Measurements from ENCODE around the gene RASSF7.

Gene RASSF7

DNA sequence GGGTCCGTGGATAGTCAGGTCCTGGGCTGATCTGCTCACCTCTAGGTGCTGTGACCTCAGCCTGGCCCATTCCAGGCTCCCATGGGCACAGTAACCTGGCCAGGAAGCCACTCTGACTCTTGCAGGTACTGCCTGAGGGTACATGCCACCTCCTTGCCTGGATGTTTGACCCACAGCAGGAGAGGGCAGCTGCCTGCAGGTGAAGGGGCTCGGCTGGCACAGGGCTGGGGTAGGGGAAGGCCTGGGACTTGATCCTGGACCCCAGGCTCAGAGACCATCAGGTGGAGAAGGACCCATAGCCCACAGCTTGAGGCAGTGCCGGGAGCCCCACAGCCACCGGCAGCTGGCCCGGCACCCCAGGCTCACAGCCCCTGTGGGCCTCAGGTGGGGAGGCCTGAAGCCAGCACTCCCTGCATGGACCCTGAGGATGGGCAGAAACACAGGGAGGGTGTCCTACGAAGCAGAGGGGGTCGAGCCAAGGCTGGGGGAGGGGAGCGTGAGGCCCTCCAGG lies 20.7 kb upstream of the RASSF7 start:
- TF ChIP-seq PAX5 (IDR thresholded peaks at IDR 0.05; ENCODE audit: insufficient read depth, low read length, severe bottlenecking): no peak
- TF ChIP-seq POLR2A (IDR thresholded peaks at IDR 0.05; ENCODE audit: low read depth, low read length): no peak
- TF ChIP-seq POU2F2 (IDR thresholded peaks at IDR 0.05; ENCODE audit: low read depth, low read length): no peak
- no peak for TF ChIP-seq TAF1 (IDR thresholded peaks at IDR 0.05; ENCODE audit: low read depth, low read length)
- TF ChIP-seq POLR2AphosphoS5 (IDR thresholded peaks at IDR 0.05; ENCODE audit: low read depth, low read length): no peak
- no peak for TF ChIP-seq SPI1 (IDR thresholded peaks at IDR 0.05; ENCODE audit: low read depth, low read length)
- no peak for FAIRE-seq
- no peak for DNase-seq (ENCODE audit: insufficient read length, low spot score)

DNA sequence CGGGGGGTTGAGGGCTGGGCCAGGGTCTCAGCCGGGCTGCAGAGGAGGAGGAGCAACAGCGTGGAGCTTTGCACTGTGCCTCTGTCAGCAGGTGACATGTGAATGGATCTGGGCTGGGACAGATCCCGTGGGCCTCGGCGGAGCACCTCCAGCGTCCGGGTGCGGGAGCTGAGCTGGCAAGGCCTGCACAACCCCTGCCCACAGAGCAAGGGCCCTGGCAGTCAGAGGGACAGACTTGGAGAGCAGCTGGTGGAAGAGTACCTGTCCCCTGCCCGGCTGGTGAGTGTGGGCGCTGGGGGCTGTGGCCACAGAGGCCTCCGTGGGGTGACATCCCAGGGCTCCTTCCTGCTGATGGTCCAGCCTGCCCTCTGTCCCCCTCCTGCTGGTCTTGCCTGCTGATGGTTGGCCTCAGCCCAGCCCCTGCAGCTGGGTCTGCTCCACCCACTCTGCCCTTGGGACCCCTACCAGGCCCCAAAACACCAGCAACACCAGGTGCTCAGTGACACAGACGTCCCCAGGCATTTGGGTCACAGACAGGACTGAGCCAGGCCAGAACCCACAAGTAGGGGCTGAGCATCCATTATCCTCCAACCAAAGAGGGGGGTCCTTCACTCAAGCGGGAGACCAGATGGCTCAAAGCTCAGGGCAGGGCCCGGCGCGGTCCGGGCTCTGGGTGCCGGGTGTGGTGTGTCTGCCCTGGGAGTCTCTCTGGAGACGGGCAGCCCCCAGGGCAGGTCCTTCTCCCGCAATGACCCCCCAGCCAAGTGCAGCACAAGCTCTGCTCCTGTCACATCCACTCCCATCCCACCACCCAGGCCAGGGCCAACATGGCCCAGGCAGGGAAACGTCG lies 20.0 kb upstream of the RASSF7 start:
- TF ChIP-seq POLR2AphosphoS5 (IDR thresholded peaks at IDR 0.05; ENCODE audit: low read depth, low read length) (no peak), SPI1 (IDR thresholded peaks at IDR 0.05; ENCODE audit: low read depth, low read length) (no peak)
- DNase-seq (ENCODE audit: insufficient read length, low spot score) (no peak), FAIRE-seq (no peak)

DNA sequence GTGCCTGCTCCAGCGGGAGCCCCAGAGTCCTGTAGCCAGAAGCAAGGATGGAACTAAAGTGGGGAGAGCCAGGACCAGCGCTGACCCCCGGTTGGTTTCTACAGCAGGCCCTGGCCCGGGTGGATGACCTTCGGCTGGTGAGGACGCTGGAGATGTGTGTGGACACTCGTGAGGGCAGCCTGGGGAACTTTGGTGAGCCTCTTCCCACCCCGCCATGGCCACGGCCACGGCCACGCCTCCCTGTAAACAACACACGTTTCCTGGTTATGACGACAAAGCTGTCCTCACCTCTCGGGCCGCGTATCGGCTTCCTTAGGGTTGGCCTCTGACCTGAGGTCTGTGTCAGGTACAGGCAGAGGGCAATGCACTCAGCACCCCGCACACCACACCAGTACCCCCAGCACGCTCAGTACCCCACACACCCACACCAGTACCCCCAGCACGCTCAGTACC lies 19.3 kb upstream of the RASSF7 start:
- no peak for TF ChIP-seq POLR2AphosphoS5 (IDR thresholded peaks at IDR 0.05; ENCODE audit: low read depth, low read length)
- TF ChIP-seq POLR2A (IDR thresholded peaks at IDR 0.05; ENCODE audit: low read depth, low read length): no peak
- TF ChIP-seq PAX5 (IDR thresholded peaks at IDR 0.05; ENCODE audit: insufficient read depth, low read length, severe bottlenecking): no peak
- TF ChIP-seq SPI1 (IDR thresholded peaks at IDR 0.05; ENCODE audit: low read depth, low read length): no peak
- no peak for TF ChIP-seq TAF1 (IDR thresholded peaks at IDR 0.05; ENCODE audit: low read depth, low read length)
- no peak for FAIRE-seq
- no peak for DNase-seq (ENCODE audit: insufficient read length, low spot score)

DNA sequence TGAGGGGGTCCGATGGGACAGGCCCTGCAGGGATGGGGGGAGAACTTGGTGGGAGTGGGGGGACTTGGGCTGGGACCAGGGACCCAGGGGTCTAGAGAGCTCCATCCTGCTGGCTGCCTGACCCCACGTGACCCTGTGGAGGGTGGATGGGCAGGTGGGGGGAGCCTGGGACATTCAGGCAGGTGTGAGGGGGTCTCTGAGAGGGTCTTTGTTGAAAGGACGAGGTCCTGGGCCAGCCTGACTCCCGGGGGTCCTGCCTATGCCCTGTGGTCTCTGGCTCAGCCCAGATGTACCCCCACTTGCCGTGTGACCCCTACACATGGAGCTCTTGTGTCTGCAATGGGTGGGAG lies 16.0 kb upstream of the RASSF7 start:
- DNase-seq (ENCODE audit: insufficient read length, low spot score) (no peak), FAIRE-seq (no peak)
- no peak for TF ChIP-seq POLR2AphosphoS5 (IDR thresholded peaks at IDR 0.05; ENCODE audit: low read depth, low read length)
- no peak for TF ChIP-seq TAF1 (IDR thresholded peaks at IDR 0.05; ENCODE audit: low read depth, low read length)
- no peak for TF ChIP-seq SPI1 (IDR thresholded peaks at IDR 0.05; ENCODE audit: low read depth, low read length)
- no peak for TF ChIP-seq POLR2A (IDR thresholded peaks at IDR 0.05; ENCODE audit: low read depth, low read length)

DNA sequence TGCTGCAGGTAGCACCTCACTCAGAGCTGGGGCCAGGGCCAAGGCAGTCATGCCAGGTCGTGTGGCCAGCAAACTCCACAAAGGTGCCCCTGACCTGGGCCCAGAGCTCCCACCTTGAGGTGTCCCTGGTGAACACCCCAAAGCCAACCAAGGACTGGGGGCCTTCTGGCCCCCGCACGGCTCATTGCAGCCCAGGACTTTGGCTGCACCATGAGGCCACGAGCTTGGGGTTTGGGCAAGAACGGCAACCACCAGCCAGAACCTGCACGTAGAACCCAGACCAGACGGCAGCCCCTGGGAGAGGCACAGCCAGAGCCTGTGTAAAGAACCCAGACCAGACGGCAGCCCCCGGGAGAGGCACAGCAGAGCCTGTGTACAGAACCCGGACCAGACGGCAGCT lies 15.6 kb upstream of the RASSF7 start:
- FAIRE-seq (no peak), DNase-seq (ENCODE audit: insufficient read length, low spot score) (no peak)
- TF ChIP-seq PAX5 (IDR thresholded peaks at IDR 0.05; ENCODE audit: insufficient read depth, low read length, severe bottlenecking) (no peak), SPI1 (IDR thresholded peaks at IDR 0.05; ENCODE audit: low read depth, low read length) (no peak), POLR2A (IDR thresholded peaks at IDR 0.05; ENCODE audit: low read depth, low read length) (no peak), POLR2AphosphoS5 (IDR thresholded peaks at IDR 0.05; ENCODE audit: low read depth, low read length) (no peak)

DNA sequence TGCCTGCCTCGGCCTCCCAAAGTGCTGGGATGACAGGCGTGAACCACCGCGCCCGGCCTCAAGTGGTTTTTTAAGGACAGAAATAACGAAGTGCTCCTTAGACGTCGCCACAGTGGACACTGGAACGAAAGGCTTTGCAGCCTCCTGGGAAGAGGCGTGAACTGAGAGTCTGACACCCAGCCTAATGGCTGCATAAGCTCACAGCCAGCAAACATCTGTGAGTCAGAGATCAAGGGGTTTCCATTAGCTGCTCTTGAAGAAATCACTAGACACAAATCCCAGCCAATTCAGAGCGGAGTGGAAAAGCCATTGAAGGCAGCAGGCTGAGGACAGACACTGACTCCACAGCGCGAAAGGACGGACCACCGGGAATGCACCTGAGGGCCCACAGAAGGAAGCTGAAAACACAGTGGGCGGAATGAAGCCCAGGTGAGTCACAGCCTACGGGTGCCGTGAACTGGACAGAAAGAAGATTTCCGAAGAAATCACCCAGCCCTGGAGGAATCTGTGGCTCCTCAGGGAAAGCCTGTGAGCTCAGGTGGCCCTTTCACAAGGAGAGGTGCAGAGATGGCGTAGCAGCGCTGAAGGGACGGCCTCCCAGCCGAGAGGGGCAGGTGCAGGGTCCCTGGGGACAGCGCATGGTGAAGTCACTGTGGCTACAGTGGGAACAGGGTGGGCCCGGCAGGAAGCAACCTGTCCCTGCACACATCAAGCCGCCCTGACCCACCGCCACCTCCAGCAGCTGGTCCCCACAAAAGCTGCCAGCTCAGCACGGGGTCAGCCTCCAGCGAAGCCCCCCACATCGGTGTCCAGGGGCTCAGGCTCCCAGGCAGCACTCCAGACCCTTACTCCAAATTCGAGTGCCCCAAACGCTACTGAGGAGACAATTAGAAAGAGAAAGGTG lies 11.8 kb upstream of the RASSF7 start:
- FAIRE-seq: no peak
- TF ChIP-seq SPI1 (IDR thresholded peaks at IDR 0.05; ENCODE audit: low read depth, low read length): no peak
- TF ChIP-seq PAX5 (IDR thresholded peaks at IDR 0.05; ENCODE audit: insufficient read depth, low read length, severe bottlenecking): no peak
- no peak for TF ChIP-seq POLR2A (IDR thresholded peaks at IDR 0.05; ENCODE audit: low read depth, low read length)
- no peak for TF ChIP-seq POU2F2 (IDR thresholded peaks at IDR 0.05; ENCODE audit: low read depth, low read length)
- no peak for TF ChIP-seq TAF1 (IDR thresholded peaks at IDR 0.05; ENCODE audit: low read depth, low read length)
- TF ChIP-seq POLR2AphosphoS5 (IDR thresholded peaks at IDR 0.05; ENCODE audit: low read depth, low read length): no peak

DNA sequence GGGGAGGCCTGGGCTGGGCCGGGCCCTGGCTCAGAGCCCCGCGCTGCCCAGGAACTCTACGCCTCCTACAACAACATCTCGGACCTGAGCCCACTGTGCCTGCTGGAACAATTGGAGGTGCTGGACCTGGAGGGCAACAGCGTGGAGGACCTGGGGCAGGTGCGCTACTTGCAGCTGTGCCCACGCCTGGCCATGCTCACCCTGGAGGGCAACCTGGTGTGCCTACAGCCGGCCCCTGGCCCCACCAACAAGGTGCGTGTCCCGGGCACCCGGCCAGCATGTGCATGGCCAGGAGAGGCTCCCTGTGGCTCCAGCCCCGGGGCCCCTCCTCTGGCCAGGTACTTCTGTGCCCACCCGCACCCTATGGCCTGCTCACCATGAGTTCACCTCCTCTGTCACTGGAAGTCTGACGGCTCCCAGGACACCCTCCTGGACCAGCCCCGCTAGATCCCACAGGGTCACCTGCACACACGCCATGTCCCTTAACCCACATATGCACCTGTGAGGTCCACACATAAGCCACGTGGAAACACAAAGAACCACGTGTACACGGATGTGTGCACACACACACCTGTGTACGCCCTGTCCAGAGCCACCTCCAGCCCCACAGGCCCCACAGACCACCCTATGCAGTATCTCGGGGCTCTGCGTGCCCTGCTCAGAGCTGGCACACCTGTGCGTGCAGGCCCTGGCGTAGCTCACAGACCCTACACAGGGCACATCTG lies 10.6 kb upstream of the RASSF7 start:
- TF ChIP-seq POLR2AphosphoS5 (IDR thresholded peaks at IDR 0.05; ENCODE audit: low read depth, low read length): no peak
- TF ChIP-seq TAF1 (IDR thresholded peaks at IDR 0.05; ENCODE audit: low read depth, low read length): no peak
- TF ChIP-seq PAX5 (IDR thresholded peaks at IDR 0.05; ENCODE audit: insufficient read depth, low read length, severe bottlenecking): no peak
- DNase-seq (ENCODE audit: insufficient read length, low spot score) (no peak), FAIRE-seq (no peak)

More for the DNA sequence above, 11.8 kb upstream of the RASSF7 start:
- DNase-seq (ENCODE audit: insufficient read length, low spot score): no peak

DNA sequence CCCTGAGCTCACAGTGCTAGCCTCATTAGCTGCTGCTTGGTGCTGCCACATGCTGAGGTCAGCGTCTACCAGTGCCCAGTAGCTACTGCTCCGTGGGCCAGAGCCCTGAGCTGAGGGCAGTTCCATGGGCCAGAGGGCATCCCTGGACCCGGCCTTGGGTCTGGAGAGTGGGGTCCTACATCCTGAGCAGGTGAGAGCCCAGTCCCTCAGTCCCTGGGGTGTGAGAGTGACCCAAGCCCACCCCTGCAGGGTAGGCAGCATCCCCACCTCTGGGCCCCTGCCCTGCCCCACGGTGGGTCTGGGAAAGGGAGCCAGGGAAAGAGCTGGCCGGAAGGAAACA lies 10.1 kb upstream of the RASSF7 start:
- TF ChIP-seq TAF1 (IDR thresholded peaks at IDR 0.05; ENCODE audit: low read depth, low read length) (no peak), SPI1 (IDR thresholded peaks at IDR 0.05; ENCODE audit: low read depth, low read length) (no peak), POLR2AphosphoS5 (IDR thresholded peaks at IDR 0.05; ENCODE audit: low read depth, low read length) (no peak), POLR2A (IDR thresholded peaks at IDR 0.05; ENCODE audit: low read depth, low read length) (no peak), PAX5 (IDR thresholded peaks at IDR 0.05; ENCODE audit: insufficient read depth, low read length, severe bottlenecking) (no peak), POU2F2 (IDR thresholded peaks at IDR 0.05; ENCODE audit: low read depth, low read length) (no peak)
- FAIRE-seq (no peak), DNase-seq (ENCODE audit: insufficient read length, low spot score) (no peak)

DNA sequence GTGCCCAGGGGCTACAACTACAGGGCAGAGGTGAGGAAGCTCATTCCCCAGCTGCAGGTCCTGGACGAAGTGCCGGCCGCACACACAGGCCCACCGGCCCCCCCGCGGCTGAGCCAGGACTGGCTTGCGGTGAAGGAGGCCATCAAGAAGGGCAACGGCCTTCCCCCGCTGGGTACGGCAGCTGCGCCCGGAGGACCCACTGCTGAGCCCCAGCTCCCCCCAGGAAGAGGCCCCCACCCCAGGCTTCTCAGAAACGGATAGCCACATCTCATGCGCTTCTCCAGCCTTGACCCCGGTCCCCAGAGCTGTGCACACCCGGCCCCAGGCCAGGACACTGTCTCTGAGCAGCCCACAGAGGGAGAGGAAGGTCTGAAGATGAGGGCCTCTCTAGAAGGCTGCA lies 9.6 kb upstream of the RASSF7 start:
- no peak for TF ChIP-seq TAF1 (IDR thresholded peaks at IDR 0.05; ENCODE audit: low read depth, low read length)
- TF ChIP-seq POLR2AphosphoS5 (IDR thresholded peaks at IDR 0.05; ENCODE audit: low read depth, low read length): no peak
- no peak for TF ChIP-seq PAX5 (IDR thresholded peaks at IDR 0.05; ENCODE audit: insufficient read depth, low read length, severe bottlenecking)
- TF ChIP-seq SPI1 (IDR thresholded peaks at IDR 0.05; ENCODE audit: low read depth, low read length): no peak
- TF ChIP-seq POLR2A (IDR thresholded peaks at IDR 0.05; ENCODE audit: low read depth, low read length): no peak
- TF ChIP-seq POU2F2 (IDR thresholded peaks at IDR 0.05; ENCODE audit: low read depth, low read length): no peak
- FAIRE-seq (no peak), DNase-seq (ENCODE audit: insufficient read length, low spot score) (no peak)

Measured in GM12891 (cell line).